ENCODE results near the gene CCDC171. TPM values are rescaled to one million over a fixed set of nuclear protein-coding genes. Genes with fewer than 3 reads are reported as not detected.

CCDC171 gene
- total and polyA plus RNA-seq, 5 experiments from 2014 or later, result 0.39 to 3.2 (median 0.80) TPM

DNA sequence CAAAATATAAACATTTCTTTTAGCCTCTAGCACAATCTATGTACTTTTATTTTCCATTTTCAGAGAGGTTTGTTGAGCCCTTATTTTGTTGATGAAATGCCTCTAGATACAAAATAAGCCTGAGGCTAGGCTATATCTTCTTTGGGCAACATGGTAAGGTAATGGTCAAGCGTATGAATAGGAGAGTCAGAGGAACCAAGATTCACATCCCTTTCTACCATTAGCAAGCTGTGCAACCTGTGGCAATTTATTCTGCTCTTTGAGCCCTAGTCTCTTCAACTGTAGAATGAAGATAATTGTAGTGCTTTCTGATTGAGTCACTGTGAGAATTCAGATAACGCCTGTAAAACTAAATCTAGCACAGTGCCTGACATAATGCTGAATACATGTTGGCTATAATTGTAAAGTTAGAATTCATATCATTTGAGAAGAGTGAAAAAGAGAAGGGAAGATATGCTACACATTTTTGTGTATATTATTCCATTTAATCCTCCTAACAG lies 412.5 kb downstream of the CCDC171 start:
- no peak for DNase-seq
- POLR2A ChIA-PET, result no interaction called here
- no peaks in the 10 kb centered on the region for H3K27me3 Mint-ChIP-seq
- H3K36me3 Mint-ChIP-seq, result peaks cover 0 to 2% (median 0%) of the 10 kb centered on the region in 3 donors
- H3K4me3 Mint-ChIP-seq, result no peak overlapping the region
- H3K9me3 Mint-ChIP-seq, result no peaks in the 10 kb centered on the region
- H3K27ac Mint-ChIP-seq, result no peak overlapping the region
- H3K4me1 Mint-ChIP-seq, result no peaks in the 10 kb centered on the region
- ATAC-seq, result no peak

DNA sequence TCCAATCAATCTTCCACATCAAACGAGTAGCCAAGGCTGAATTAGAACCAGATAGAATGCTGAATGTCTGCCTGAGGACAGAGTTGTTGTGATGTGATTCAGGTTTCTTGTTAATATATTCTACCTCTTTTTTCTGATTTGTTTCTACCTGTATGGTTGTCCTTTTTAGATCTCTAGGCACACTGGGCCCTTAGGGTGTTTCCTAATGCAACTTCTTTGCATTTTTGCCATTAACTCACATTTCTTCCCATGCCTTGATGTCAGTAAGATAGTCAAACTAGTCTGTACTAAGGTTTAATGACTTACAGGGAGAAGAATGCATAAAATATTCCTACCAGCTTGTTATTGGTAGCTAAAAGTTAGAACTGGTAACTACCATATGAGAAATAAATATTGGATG lies 413.6 kb downstream of the CCDC171 start:
- DNase-seq (no peak), ATAC-seq (no peak)
- no peak overlapping the region for H3K27ac Mint-ChIP-seq
- no peaks in the 10 kb centered on the region for H3K27me3 Mint-ChIP-seq
- POLR2A ChIA-PET, result no interaction called here
- H3K9me3 Mint-ChIP-seq, result no peaks in the 10 kb centered on the region
- no peaks in the 10 kb centered on the region for H3K4me1 Mint-ChIP-seq
- no peak overlapping the region for H3K4me3 Mint-ChIP-seq
- H3K36me3 Mint-ChIP-seq, result peaks cover 0 to 2% (median 0%) of the 10 kb centered on the region in 3 donors

DNA sequence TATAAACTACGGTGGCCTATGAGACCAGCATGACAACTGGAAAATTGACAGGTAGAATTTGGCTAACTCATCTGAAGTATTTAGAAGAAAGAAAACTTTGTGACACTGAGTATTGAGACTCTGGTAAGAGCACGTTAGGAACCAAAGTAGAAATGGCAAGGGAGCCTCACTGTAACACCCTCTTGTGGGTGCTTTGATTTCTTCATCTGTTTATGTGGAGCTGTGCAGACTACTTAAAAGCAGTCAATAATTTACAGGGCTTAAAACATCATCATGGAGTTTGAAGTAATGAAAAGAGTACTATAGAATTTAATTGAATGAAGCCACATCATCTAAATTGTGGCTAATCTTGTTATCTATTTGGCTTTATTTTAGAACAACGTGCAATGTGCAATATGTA lies 414.2 kb downstream of the CCDC171 start:
- Mint-ChIP-seq H3K27ac (no peak overlapping the region), H3K4me1 (no peaks in the 10 kb centered on the region), H3K36me3 (peaks cover 0 to 2% (median 0%) of the 10 kb centered on the region in 3 donors), H3K27me3 (no peaks in the 10 kb centered on the region), H3K4me3 (no peak overlapping the region), H3K9me3 (no peaks in the 10 kb centered on the region)
- DNase-seq, result no peak
- POLR2A ChIA-PET, result no interaction called here
- ATAC-seq, result no peak

DNA sequence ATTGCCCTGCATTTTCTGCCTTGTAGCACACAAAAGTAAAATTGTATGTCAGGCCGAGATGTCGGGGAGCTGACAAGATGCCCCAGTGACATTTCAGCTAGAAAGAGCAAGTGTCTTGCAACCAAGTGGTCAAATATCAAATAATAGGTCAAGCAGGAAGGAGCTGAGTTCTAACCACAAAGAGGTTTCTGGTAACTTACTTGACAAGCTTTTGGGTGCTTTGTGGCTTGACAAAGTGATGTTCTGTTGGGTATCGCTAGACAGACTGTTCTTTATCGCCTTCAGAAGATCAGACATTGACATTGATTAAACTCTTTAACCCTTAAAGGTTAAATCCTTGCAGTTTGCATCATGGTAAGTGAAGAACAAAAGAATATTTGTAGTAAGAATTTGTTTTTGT lies 419.9 kb downstream of the CCDC171 start:
- no peaks in the 10 kb centered on the region for H3K9me3 Mint-ChIP-seq
- peaks cover 0 to 3% (median under 1%) of the 10 kb centered on the region in 4 donors for H3K4me1 Mint-ChIP-seq
- H3K4me3 Mint-ChIP-seq, result no peak overlapping the region
- ATAC-seq (no peak), DNase-seq (no peak)
- no peaks in the 10 kb centered on the region for H3K36me3 Mint-ChIP-seq
- no peaks in the 10 kb centered on the region for H3K27me3 Mint-ChIP-seq
- no peak overlapping the region for H3K27ac Mint-ChIP-seq
- POLR2A ChIA-PET, result no interaction called here

DNA sequence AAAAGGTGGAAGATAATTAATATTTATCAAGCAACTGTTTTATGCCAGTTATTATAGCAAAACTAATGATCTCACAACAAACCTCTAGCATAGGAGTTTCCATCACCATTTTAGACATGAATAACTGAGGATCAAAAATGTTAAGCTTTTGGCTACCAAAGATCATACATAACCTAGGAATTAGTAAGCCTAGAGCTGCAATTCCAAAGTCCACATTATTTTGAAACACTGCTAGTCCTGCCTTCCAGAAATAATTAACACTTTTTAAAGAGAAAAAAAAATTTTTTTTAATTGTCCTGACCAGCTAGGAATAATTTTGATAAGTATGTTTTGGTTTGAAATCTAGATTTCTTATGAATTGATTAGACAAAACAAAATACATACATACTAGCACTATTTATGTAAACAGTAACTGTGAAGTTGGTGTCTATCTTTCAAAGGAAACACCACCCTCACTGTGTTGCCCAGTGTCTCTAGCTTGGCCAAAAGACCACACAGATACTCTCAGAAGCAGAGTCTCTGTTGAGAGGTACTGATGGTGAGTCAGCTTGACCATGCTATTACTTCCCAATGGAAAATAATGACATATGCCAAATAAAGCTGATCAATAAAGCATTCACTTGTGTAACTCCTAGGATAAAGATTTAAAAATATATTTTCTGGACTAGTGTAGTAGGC lies 422.4 kb downstream of the CCDC171 start:
- no peak overlapping the region for H3K4me3 Mint-ChIP-seq
- no peak overlapping the region for H3K27ac Mint-ChIP-seq
- H3K36me3 Mint-ChIP-seq, result no peaks in the 10 kb centered on the region
- ATAC-seq (no peak), DNase-seq (no peak)
- H3K9me3 Mint-ChIP-seq, result peaks cover 0 to 2% (median 0%) of the 10 kb centered on the region in 9 donors
- POLR2A ChIA-PET, result no interaction called here
- no peaks in the 10 kb centered on the region for H3K27me3 Mint-ChIP-seq
- peaks cover 0 to 3% (median under 1%) of the 10 kb centered on the region in 4 donors for H3K4me1 Mint-ChIP-seq

DNA sequence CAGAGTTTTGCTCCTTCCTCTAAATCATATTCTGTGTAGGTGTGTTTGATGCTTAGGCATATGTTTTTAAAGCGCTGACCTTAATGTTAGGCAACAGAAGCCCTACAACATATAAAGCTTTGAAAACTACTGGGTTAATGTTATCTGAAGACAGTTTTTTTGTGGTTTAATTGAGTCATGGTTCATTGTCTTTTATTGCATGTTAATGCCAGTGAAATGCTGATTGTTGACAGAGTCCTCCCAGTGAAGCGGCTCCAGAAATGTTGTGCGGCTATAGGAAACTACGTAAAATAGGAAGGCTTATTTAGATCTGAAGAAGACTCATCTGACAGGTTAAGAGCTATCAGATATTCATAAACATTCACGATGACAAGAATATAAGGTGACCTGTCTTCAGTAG lies 424.6 kb downstream of the CCDC171 start:
- H3K36me3 Mint-ChIP-seq, result no peaks in the 10 kb centered on the region
- DNase-seq, result no peak
- H3K4me1 Mint-ChIP-seq, result peaks cover 0 to 3% (median under 1%) of the 10 kb centered on the region in 4 donors
- H3K27me3 Mint-ChIP-seq, result no peaks in the 10 kb centered on the region
- H3K27ac Mint-ChIP-seq, result no peak overlapping the region
- no peak for ATAC-seq
- H3K9me3 Mint-ChIP-seq, result peaks cover 0 to 2% (median 0%) of the 10 kb centered on the region in 9 donors
- no peak overlapping the region for H3K4me3 Mint-ChIP-seq
- POLR2A ChIA-PET, result no interaction called here

DNA sequence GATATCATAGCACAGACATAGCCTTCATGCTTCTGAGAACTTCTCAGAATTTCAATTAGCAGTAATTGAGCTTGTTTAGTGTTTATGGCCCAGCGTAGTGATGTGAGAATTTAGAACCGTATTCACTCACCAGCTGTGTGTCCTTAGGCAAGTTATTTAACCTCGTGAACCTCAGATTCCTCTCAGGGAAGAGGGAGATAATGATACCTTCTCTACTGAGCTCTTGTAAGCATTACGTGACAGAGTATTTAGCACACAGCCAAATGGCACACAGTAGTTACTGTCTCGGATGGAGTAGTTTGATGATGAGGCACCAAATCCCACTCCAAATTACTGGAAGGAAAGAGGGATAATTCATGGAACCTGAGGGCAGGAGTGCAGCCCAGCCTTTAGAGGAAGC lies 429.3 kb downstream of the CCDC171 start:
- Mint-ChIP-seq H3K27me3 (no peaks in the 10 kb centered on the region), H3K4me3 (no peak overlapping the region), H3K9me3 (peaks cover 0 to 3% (median under 1%) of the 10 kb centered on the region in 9 donors), H3K36me3 (peaks cover 0 to 2% (median 0%) of the 10 kb centered on the region in 3 donors), H3K27ac (no peak overlapping the region), H3K4me1 (no peaks in the 10 kb centered on the region)
- no peak for ATAC-seq
- DNase-seq, result no peak
- POLR2A ChIA-PET, result no interaction called here

DNA sequence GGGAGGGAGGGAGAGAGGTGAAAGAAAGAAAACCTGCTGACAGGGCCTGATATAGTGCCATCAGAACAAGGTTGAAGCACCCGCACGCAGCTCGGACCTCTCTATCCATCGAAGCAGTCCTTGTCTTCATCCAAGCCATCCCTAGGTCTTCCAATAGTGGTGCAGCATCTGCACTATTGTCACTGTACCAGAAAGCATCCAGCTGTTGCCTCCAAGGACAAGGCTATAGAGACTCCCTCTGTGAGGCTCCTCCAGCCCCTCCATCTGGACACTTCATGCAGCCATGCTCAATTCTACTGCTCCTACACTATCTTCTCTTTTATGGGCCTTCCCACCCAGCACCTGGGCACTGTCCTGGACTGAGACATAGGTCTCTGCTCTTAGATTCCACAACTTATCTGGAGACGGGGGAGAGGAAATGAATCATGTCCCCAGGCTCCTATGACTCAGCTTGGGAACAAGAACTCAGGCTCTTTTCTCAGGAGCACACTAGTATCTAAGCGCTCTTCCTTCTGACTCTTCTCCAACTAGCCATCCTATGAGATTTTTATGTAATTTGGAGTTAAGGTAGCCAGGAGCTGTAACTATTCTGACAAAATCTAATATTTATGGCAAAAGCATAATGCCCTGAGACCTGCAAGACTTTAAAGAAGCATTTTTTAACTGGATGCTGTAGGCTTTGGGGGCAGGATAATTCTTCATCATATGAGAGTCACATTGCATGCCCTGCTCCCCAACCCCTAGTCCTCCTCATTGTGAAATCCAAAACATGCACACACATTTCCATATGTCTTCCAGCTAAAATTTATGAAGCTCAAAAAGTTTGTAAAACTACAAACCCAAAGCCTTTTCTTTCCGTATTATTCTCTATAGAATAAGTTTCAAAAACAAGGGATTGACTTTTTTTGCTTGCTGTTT lies 446.8 kb downstream of the CCDC171 start:
- H3K4me3 Mint-ChIP-seq, result no peak overlapping the region
- H3K36me3 Mint-ChIP-seq, result peaks cover 0 to 9% (median 2%) of the 10 kb centered on the region in 3 donors
- peaks cover 0 to 4% (median 0%) of the 10 kb centered on the region in 4 donors for H3K4me1 Mint-ChIP-seq
- DNase-seq, result no peak
- H3K9me3 Mint-ChIP-seq, result peaks cover 0 to 28% (median 15%) of the 10 kb centered on the region in 9 donors
- POLR2A ChIA-PET, result no interaction called here
- H3K27me3 Mint-ChIP-seq, result peaks cover 0 to 11% (median 0%) of the 10 kb centered on the region in 5 donors
- H3K27ac Mint-ChIP-seq, result no peak overlapping the region
- ATAC-seq, result no peak

DNA sequence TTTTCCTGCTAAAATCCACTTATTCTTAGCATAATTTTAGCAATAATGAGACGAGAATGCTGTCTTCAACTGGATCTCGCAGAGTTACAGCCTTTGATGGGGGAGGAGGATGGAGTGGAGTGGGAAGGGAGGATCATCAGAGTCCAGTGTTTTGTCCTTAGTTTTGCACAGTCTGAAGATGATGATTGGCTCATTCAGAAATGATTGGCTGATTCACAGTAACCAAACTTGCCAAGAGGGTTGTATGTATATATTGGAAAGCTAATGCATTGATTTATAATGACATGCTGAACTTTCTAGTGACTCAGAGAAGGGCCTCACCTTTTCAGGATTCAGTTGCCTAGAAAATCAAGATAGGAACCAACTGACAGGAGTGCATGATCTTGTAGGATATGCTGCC lies 448.0 kb downstream of the CCDC171 start:
- peaks cover 0 to 4% (median 0%) of the 10 kb centered on the region in 4 donors for H3K4me1 Mint-ChIP-seq
- peaks cover 0 to 24% (median 11%) of the 10 kb centered on the region in 9 donors for H3K9me3 Mint-ChIP-seq
- H3K27me3 Mint-ChIP-seq, result peaks cover 0 to 11% (median 0%) of the 10 kb centered on the region in 5 donors
- no peak for ATAC-seq
- no peak for DNase-seq
- no peak overlapping the region for H3K4me3 Mint-ChIP-seq
- peaks cover 0 to 5% (median 2%) of the 10 kb centered on the region in 3 donors for H3K36me3 Mint-ChIP-seq
- POLR2A ChIA-PET, result no interaction called here
- no peak overlapping the region for H3K27ac Mint-ChIP-seq

DNA sequence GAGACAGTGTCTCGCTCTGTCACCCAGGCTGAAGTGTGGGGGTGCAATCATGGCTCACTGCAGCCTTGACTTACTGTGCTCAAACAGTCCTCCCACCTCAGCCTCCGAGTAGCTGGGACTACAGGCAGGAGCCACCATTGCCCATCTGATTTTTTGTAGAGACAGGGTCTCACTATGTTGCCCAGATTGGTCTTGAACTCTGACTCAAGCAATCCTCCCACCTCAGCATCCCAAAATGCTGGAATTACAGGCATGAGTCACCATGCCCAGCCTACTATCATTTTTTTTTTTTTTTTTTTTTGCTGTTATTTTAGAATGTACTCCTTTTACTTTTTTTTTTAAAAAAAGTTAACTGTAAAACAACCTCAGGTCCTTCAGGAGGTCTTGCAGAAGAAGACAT lies 449.0 kb downstream of the CCDC171 start:
- H3K36me3 Mint-ChIP-seq, result peaks cover 0 to under 1% (median 0%) of the 10 kb centered on the region in 3 donors
- peaks cover 0 to 4% (median 0%) of the 10 kb centered on the region in 4 donors for H3K4me1 Mint-ChIP-seq
- no peak overlapping the region for H3K27ac Mint-ChIP-seq
- no peak for DNase-seq
- no peak overlapping the region for H3K4me3 Mint-ChIP-seq
- H3K27me3 Mint-ChIP-seq, result peaks cover 0 to 9% (median 0%) of the 10 kb centered on the region in 5 donors
- H3K9me3 Mint-ChIP-seq, result peaks cover 0 to 13% (median 8%) of the 10 kb centered on the region in 9 donors
- POLR2A ChIA-PET, result no interaction called here
- ATAC-seq, result no peak

DNA sequence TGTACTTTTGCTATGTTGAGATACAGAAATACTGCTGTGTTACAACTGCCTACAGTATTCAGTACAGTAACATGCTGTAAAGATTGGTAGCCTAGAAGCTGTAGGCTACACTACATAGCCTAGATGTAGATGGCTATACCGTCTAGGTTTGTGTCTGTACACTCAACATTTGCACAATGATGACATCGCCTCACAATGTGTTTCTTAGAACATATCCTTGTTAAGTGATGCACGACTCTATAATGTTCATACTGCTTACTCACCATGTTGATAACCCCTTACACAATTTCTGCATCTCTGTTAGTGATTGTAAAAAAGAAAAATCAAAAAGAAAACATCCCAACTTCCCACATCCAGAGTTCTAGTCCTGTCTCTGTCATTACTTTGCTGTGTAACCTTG lies 450.0 kb downstream of the CCDC171 start:
- no peak overlapping the region for H3K27ac Mint-ChIP-seq
- DNase-seq (no peak), ATAC-seq (no peak)
- H3K9me3 Mint-ChIP-seq, result peaks cover 0 to 16% (median 4%) of the 10 kb centered on the region in 9 donors
- H3K4me3 Mint-ChIP-seq, result no peak overlapping the region
- POLR2A ChIA-PET, result no interaction called here
- peaks cover 0 to 7% (median 0%) of the 10 kb centered on the region in 5 donors for H3K27me3 Mint-ChIP-seq
- peaks cover 0 to 4% (median 0%) of the 10 kb centered on the region in 4 donors for H3K4me1 Mint-ChIP-seq
- H3K36me3 Mint-ChIP-seq, result peaks cover 0 to 2% (median 0%) of the 10 kb centered on the region in 3 donors

DNA sequence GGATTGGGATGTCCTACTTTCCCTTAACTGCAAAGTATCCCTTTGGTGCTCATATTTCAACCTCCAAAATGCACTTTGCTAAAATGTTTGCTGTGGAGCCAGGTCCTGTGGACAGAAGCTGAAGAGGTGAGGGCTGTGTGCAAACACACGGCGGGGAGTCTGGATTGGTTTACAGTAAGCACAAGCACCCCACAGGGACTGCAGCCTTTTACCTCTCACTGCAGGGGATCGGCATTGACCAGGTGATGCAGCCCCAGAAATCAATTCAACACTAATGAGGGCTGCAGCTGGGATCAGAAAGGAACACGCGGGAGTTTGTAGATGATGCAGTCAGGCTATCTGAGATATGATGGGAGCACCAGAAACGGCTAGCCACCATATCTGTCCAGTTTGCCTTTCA lies 450.9 kb downstream of the CCDC171 start:
- Mint-ChIP-seq H3K27ac (no peak overlapping the region), H3K27me3 (peaks cover 0 to 7% (median 0%) of the 10 kb centered on the region in 5 donors), H3K4me3 (no peak overlapping the region), H3K9me3 (peaks cover 0 to 22% (median 6%) of the 10 kb centered on the region in 9 donors), H3K4me1 (peaks cover 0 to 4% (median 0%) of the 10 kb centered on the region in 4 donors), H3K36me3 (peaks cover 0 to 7% (median 2%) of the 10 kb centered on the region in 3 donors)
- no peak for ATAC-seq
- no peak for DNase-seq
- POLR2A ChIA-PET, result no interaction called here

DNA sequence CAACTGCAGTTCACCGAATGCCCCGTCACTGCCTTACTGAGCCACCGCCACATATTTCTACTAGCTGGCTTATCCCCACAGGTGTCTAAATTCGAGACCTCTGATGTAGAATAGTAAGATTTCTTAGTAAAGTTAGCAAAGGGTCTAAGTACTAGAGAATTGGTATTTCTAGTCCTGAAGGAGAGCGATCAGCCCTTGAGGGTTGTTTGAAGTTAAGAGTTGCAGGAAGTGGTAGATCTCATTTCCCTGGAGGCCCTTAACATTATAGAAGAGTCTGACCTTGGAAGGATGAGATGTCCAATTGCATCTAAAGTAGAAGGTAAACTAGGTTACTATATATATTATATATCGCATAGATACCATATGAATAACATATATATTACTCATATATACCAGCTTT lies 451.8 kb downstream of the CCDC171 start:
- Mint-ChIP-seq H3K36me3 (peaks cover 0 to 7% (median 2%) of the 10 kb centered on the region in 3 donors), H3K4me3 (no peak overlapping the region), H3K27me3 (peaks cover 0 to 4% (median 0%) of the 10 kb centered on the region in 5 donors), H3K27ac (no peak overlapping the region), H3K9me3 (peaks cover 0 to 17% (median 4%) of the 10 kb centered on the region in 9 donors), H3K4me1 (peaks cover 0 to 2% (median 0%) of the 10 kb centered on the region in 4 donors)
- no peak for ATAC-seq
- POLR2A ChIA-PET, result no interaction called here
- no peak for DNase-seq

Measured in naive thymus-derived CD8-positive, alpha-beta T cell (primary cell).